Activated B cell treated with CpG ODN at 0.5 μM for 24 hours (primary cell): ENCODE results near the gene AGFG2. TPM values are rescaled to one million over a fixed set of nuclear protein-coding genes. Genes with fewer than 3 reads are reported as not detected.

Source experiments
- ATAC-seq: fragments of 200-7000 bp; cut with Tn5 transposase; one replicate; pipeline ENCODE4 v1.10.0; 2021; ENCODE audit warnings: low read depth, mild to moderate bottlenecking, moderate library complexity
- CTCF ChIA-PET: fragments of 350-600 bp; sonication (Branson Sonifier 250); formaldehyde crosslinking; loops from one replicate; lab custom pipeline; 2021; ENCODE audit warnings: antibody characterized with exemption; lab: Charles Lee
- POLR2A ChIA-PET: fragments of 350-600 bp; sonication (Branson Sonifier 250); formaldehyde crosslinking; loops from one replicate; lab custom pipeline; 2021; ENCODE audit warnings: antibody characterized with exemption; lab: Charles Lee
- DNase-seq: peaks from one replicate; pipeline ENCODE4 v3.0.0; 2022
- H3K27ac Mint-ChIP-seq: one replicate; pipeline ENCODE4 v1.8.0; 2020; ENCODE audit warnings: mixed read lengths
- H3K27me3 Mint-ChIP-seq: one replicate; pipeline ENCODE4 v1.8.0; 2021; ENCODE audit warnings: mixed read lengths
- H3K36me3 Mint-ChIP-seq: one replicate; pipeline ENCODE4 v1.8.0; 2021; ENCODE audit warnings: low read depth, mixed read lengths
- H3K4me1 Mint-ChIP-seq: one replicate; pipeline ENCODE4 v1.8.0; 2021; ENCODE audit warnings: mixed read lengths
- H3K4me3 Mint-ChIP-seq: one replicate; pipeline ENCODE4 v1.8.0; 2020; ENCODE audit warnings: mild to moderate bottlenecking, mixed read lengths
- H3K9me3 Mint-ChIP-seq: one replicate; pipeline ENCODE4 v1.8.0; 2020; ENCODE audit warnings: mixed read lengths
- CTCF ChIP-seq: fragments of 200-600 bp; IDR thresholded peaks from one replicate; pipeline ENCODE4 v1.8.0; 2022; ENCODE audit warnings: antibody characterized with exemption, mild to moderate bottlenecking
- intact Hi-C: fragments of 100-400 bp; cut with micrococcal nuclease; formaldehyde crosslinking; loops from one replicate; pipeline ENCODE4 v1.15.1; 2024
- total RNA-seq: library from RNA; stranded (reverse); gene quantifications from 2 replicates; pipeline ENCODE4 v1.2.3, GENCODE V29; 2022

Gene AGFG2
- total RNA-seq, 1 donor from 2014 or later, result 9.5 TPM

GRCh38 chr7:100568896-100569844 is 30.2 kb downstream of the AGFG2 start:
- intact Hi-C loops, result loop anchor here (1.0 kb wide), 1 partner anchor 14 kb away; no protein-coding TSS in a partner anchor
- Mint-ChIP-seq H3K27me3 (no peaks in the 10 kb centered on the region), H3K36me3 (peaks cover 11% of the 10 kb centered on the region), H3K4me3 (peak overlapping the region; percentile 59), H3K27ac (peak overlapping the region; percentile 63), H3K4me1 (peaks cover 42% of the 10 kb centered on the region), H3K9me3 (no peaks in the 10 kb centered on the region)
- ChIA-PET POLR2A (interaction anchor here (0.5 to 2.0 kb wide), 3 partner anchors 16 to 18 kb away, joined by 5 to 11 read pairs (median 6); partner anchors contain the start of genes FBXO24 and LRCH4), CTCF (no interaction called here)
- DNase-seq (peak; percentile 43), ATAC-seq (peak; percentile 45)
- TF ChIP-seq CTCF, result no peak

DNA sequence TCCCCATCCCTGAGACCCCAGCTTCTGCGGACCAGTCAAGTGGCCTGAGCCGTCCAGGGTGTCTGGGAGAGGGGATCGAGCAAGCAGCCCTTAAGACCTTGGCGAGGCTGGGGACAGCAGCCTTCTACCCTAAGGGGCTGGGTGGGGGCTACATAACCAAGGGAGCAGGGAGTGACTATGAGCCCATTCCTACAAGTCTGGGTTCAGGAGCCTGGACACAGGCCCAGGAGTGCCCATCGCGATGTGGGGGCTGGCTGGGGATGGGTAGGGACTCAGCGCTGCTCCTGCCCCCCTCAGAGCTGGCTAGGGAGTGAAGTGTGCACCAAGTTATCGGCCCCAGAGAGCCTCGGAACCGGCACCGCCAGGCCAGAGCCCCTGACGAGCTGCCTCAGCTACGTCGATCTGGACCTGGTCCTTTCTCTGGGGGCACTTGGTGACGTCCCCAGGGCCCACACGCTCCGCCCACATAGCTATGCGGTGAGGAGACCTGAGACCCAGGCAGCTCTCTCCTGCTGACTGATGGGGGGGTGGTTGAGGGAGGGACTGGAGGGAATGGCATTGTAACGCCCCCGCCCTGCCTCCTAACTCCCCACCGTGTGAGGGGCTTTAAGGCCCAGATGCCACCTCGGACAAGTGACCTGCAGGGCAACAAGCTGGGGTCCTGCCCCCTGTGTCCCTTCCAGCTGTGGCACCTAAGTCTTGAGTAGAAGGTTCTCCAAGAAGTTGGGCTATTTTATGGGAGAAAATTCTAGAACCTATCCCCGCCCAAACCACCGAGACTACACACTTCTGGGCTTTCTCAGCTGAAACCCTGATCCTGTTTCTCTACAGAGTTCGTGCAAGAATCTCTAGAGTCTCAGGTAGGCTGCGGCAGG is 32.2 kb downstream of the AGFG2 start:
- Mint-ChIP-seq H3K9me3 (no peaks in the 10 kb centered on the region), H3K4me1 (peaks cover 42% of the 10 kb centered on the region), H3K27me3 (no peaks in the 10 kb centered on the region), H3K36me3 (peaks cover 28% of the 10 kb centered on the region), H3K27ac (no peak overlapping the region), H3K4me3 (peak overlapping the region; percentile 19)
- no peak for ATAC-seq
- no peak for DNase-seq
- CTCF ChIA-PET, result interaction anchor here (0.6 to 1.6 kb wide), 3 partner anchors 12 to 63 kb away, joined by 3 to 5 read pairs (median 3); no protein-coding TSS in a partner anchor
- TF ChIP-seq CTCF, result no peak
- POLR2A ChIA-PET, result interaction anchor here (0.9 to 1.9 kb wide), 4 partner anchors 11 to 28 kb away, joined by 5 to 13 read pairs (median 8); partner anchors contain the start of genes FBXO24 and LRCH4
- intact Hi-C loops, result no loop called here

DNA sequence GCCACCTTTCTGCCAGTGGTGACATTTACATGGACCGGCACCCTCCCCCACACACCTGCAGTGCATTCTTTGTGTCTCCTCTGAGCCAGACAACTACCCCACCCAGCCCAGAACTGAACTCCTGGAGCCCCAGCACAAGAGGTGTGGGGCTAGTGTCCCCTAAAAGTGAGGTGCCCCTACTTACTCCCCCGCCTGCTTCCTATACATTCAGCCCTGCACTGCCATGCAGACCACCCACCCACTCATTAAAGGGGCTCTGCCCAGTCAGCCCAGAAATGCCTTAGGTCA is 32.8 kb downstream of the AGFG2 start:
- TF ChIP-seq CTCF, result no peak
- Mint-ChIP-seq H3K27ac (no peak overlapping the region), H3K27me3 (no peaks in the 10 kb centered on the region), H3K4me3 (no peak overlapping the region), H3K36me3 (peaks cover 33% of the 10 kb centered on the region), H3K9me3 (no peaks in the 10 kb centered on the region), H3K4me1 (peaks cover 42% of the 10 kb centered on the region)
- intact Hi-C loops, result no loop called here
- ChIA-PET CTCF (interaction anchor here (0.6 to 1.6 kb wide), 3 partner anchors 12 to 63 kb away, joined by 3 to 5 read pairs (median 3); no protein-coding TSS in a partner anchor), POLR2A (interaction anchor here (0.9 to 1.9 kb wide), 3 partner anchors 10 to 15 kb away, joined by 5 to 13 read pairs (median 11); partner anchors contain the start of genes FBXO24 and LRCH4)
- ATAC-seq, result no peak
- no peak for DNase-seq

DNA sequence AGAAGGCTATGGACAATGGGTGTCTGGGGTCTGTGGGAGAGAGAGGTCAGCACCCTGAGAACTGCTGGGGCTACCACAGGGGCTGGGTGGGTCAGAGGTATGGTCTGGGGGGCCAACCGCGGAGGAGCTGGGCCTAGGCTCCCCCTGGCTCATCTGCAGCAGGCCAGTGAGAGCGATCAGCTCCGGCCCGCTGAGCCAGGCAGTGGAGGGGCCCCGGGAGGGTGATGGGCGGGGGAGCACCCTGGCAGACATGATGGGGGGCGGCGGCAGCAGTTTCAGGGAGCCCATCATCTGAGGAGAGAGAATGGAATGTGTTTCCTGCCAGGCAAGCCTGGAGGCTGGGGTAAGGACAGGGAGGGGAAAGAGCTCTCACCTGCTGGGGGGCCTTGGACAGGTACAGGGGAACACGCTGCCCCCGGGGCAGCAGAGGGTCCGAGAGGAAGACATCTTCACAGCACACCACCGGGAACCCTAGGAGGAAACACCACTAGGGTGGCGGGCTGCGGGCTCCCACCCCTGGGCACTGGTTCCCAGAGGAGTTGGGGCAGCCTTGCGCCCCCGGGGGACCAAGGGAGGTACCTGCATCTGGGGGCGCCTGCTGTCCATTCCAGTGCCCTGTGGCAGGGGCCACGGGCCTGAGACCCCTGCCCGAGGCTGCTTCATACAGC is 33.4 kb downstream of the AGFG2 start:
- CTCF ChIA-PET, result no interaction called here
- no peak for ATAC-seq
- H3K27me3 Mint-ChIP-seq, result no peaks in the 10 kb centered on the region
- H3K36me3 Mint-ChIP-seq, result peaks cover 35% of the 10 kb centered on the region
- POLR2A ChIA-PET, result interaction anchor here (0.6 kb wide), 1 partner anchor 47 kb away, joined by 3 read pairs; no protein-coding TSS in a partner anchor
- no peak for TF ChIP-seq CTCF
- no peak overlapping the region for H3K27ac Mint-ChIP-seq
- H3K4me1 Mint-ChIP-seq, result peaks cover 39% of the 10 kb centered on the region
- intact Hi-C loops, result no loop called here
- no peak for DNase-seq
- H3K4me3 Mint-ChIP-seq, result no peak overlapping the region
- H3K9me3 Mint-ChIP-seq, result no peaks in the 10 kb centered on the region
